Fibroblast of gingiva (primary cell): ENCODE data around the gene PLEKHJ1.

Experiments used
- DNase-seq: peaks from one replicate; pipeline ENCODE4 v3.0.0-alpha.2; 2011; ENCODE audit warnings: low read depth

Gene PLEKHJ1

DNA sequence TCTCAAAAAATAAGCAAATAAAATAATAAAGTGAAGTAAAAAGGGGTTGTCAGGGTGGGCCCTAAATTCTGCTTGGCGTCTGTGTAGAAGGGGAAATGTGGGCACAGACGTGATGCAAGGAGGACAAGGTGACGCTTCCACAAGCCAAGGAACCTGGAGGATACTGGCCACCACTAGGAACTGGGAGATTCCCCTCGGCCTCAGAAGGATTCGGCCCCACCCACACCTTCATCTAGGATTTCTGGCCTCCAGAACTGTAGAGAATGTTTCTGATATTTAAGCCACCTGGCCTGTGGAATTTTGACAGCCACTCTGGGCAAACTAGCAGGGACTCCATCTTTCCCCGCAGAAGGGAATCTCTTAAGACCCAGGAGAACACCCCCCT, 1.1 kb downstream of the PLEKHJ1 start:
- no peak for DNase-seq

DNA sequence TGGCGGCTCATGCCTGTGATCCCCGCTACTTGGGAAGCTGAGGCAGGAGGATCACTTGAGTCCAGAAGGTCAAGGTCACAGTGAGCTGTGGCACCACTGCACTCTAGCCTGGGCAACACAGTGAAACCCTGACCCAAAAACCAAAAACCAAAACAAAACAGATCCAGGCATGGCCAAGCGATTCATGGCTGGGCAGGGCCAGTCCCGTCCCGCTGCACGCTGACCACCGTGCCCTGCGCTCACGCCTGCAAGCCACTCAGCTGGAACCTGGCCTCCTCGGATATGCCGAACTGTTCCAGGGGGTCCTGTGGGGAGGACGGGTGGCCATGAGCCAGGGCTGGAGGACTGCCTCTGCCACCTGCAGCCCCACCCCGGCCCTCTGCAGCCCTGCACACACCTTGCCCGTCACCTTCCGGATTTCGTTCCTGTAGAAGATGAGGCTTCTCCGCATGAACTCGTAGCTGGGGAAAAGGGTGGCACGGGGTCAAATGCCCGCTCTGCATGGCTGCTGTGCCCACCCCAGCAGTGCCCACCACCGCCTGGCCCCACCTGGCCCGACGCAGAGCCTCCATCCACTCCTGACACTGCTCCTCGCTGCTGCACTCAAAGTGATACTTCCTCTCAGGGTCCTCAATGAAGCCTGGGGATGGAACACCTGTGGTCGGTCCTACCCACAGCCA, 2.4 kb downstream of the PLEKHJ1 start:
- DNase-seq: no peak

DNA sequence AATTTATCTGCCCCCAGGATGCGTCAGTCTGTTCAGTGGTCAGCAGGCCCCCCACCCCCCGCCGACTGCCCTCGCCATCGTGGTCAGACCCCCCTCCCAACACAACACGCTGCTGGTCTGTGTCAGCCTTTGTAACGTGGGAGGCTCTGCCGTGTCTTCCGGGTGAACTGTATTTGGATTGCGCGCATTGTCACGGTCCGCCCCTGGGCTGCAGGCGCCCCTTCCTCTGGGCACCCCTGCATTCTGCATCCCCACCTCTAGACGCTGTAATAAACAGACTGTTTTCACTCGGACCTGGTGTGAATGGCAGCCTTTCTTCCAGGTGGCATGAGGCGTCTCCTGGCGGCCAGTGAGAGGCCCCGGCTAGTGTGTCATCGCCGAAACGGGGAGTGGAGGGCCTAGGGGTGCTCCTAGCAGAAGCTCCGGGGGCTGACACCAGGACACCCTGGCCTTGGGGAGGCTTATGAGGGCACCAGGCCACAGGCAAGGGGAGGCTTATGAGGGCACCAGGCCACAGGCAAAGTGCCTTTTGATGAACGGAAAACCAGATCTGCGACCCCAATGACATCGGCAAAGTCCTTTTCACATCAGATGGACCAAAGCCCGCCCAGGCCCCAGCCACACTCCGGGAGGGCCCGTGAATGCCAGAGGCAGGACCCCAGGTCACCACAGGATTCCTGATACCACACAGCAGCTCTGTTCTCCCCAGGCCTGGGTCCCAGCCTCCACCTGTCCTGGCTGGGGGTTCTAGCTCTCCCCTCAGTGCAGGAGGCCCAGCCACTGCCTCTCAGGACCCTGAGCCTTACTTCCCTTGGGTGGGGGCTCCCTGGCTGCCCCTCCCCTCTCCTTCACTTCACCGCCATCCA, 3.6 kb downstream of the PLEKHJ1 start:
- DNase-seq: no peak

DNA sequence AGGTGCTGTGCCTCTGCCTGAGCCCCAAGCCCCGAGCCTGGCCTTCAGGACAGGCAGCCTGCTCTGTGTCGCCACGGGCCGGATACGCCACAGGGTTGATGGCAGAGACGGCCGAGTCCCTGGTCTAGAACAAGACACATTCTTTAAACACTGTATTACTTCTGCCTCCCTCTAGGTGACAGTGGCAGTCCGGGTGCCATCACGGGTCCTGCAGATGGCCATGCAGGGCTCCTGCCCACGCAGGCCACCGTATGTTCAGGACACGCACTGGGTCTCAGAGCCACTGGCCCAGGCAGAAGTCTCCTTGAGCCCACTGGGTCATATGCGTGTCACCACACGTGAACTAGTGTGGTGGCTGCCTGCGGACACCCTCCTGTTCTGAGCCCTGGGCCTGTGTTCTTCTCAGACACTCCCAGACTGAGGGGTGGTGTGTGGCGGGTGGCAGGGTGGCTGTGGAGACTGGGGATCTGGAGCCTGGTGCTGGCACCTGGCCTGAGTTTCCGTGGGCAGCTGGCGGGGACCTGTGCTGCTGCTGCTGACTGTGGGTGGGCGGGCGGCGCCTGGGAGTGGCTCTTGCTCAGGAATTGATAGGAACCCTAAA, 4.4 kb downstream of the PLEKHJ1 start:
- DNase-seq: no peak

DNA sequence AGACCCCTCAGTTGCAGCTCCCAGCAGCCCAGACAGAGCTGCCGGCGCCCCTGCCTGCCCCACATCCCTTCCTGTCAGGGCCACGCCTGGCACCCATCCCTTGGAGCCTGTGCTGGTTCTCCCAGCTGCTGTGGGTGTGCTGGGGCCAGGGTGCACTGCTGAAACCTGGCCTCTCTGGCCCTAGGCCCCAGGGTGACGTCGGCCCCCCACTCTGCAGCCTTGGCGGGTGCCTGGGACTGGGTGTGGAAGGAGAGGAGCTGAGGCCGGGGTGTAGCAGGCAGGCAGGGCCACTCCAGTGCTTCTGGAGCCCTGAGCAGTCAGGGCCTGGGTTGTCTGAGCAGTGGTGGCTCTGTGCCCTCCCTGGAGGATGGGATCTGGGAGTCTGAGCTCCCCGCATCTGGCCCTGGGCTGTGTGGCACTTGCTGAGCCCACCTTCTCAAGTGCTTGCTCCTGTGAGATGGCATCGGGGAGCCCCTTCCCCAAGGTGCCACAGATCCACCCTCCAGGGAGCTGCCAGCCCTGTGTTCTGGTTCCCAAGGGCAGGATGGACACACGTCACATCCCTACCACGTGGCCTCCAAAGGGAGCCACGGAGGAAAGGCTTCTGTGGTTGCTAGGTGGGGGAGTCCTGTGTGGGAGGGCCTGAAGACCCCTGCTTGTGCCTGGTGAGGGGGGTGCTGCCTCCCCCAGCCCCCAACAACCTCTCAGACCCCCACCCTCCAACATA, 5.2 kb downstream of the PLEKHJ1 start:
- no peak for DNase-seq

GRCh38 chr19:2230033-2230531, 6.0 kb downstream of the PLEKHJ1 start:
- DNase-seq: no peak

GRCh38 chr19:2229103-2230032, 6.8 kb downstream of the PLEKHJ1 start:
- no peak for DNase-seq

DNA sequence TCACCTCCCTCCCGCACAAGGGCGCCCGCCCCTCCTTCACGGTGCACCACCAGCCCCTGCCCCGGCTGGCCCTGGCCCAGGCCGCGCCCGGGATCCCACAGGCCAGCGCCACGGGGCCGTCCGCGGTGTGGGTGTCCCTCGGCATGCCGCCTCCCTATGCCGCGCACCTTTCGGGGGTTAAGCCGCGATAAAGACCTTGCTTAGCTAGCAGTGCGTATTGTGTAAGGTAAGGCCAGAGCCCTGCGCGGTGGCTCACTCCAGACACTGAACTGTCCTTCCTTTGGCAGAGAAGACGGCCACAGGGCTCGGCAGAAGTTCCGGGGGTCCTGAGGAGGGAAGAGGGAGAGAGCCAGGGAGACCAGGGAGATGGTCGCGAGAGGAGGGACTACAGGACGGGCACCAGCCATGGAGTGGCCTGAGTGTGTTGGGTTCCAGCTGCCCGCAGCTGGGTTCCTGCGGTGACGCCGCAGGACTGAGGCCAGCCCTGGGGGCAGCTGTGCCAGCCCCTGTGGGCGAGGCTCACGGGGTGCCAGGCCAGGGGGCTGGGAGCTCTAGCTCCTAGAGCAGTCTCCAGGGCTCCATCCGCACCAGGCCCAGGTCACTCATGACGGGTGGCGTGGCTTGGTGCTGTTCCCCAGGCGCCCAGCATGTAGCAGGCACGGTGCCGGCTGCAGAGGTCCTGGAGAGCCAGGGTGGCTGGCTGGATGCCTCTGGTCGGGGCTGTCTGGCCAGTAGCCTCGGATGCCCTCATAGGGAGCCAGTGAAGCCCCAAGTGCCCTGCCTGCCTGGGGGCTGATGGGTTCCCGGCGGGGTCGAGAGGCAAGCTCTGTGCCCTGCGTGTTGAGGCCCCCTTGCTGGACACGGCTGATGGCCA, 7.7 kb downstream of the PLEKHJ1 start:
- no peak for DNase-seq

- DNase-seq: no peak
Measured at GRCh38 chr19:2227415-2228156, 8.5 kb downstream of the PLEKHJ1 start.

- no peak for DNase-seq
Measured at GRCh38 chr19:2226840-2227360, 9.2 kb downstream of the PLEKHJ1 start.

GRCh38 chr19:2226051-2226839, 9.9 kb downstream of the PLEKHJ1 start:
- DNase-seq: no peak

GRCh38 chr19:2225415-2226050, 10.6 kb downstream of the PLEKHJ1 start:
- DNase-seq: no peak

- no peak for DNase-seq
Measured at GRCh38 chr19:2224754-2225349, 11.3 kb downstream of the PLEKHJ1 start.

DNA sequence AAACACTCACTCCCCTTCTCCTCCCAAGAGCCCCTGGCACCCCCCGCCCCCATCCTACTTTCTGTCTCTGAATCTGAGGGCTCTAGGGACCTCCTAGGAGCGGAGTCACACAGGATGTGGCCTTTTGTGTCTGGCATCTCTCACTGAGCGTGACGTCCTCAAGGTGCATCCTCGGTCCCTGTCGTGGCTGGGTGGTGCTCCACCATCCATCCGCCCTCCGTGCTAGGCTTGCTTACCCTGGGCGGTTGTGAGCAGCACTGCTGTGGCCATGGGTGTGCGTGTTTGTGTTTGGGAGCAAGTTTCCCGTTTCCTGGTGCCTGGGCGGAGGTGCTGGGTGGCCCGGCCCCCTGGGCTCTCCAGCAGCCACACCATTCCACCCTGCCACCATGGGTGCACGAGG, 12.2 kb downstream of the PLEKHJ1 start:
- no peak for DNase-seq

- no peak for DNase-seq
Measured at GRCh38 chr19:2223391-2223790, 12.7 kb downstream of the PLEKHJ1 start.

DNA sequence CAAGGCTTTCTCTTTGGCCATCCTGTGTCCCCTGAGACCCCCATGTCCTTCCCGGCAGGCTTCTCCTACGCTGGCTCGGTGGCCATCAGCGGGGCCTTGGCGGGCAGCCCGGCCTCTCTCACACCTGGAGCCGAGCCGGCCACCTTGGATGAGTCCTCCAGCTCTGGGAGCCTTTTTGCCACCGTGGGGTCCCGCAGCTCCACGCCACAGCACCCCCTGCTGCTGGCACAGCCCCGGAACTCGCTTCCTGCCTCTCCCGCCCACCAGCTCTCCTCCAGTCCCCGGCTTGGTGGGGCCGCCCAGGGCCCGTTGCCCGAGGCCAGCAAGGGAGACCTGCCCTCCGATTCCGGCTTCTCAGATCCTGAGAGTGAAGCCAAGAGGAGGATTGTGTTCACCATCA, 14.2 kb downstream of the PLEKHJ1 start:
- no peak for DNase-seq

- peak; percentile 12 for DNase-seq
Measured at GRCh38 chr19:2221250-2221831, 14.8 kb downstream of the PLEKHJ1 start.
